SK-N-MC (cell line): ENCODE data around the gene NOXA1.

Experiments used
- EZH2 ChIP-seq: fragments of 200-600 bp; sonication (generic); IDR thresholded peaks from one replicate; pipeline ENCODE4 v1.6.1; 2017; ENCODE audit warnings: antibody characterized with exemption
- POLR2AphosphoS5 ChIP-seq: IDR thresholded peaks from 2 replicates; pipeline ENCODE4 v1.6.1; 2012; ENCODE audit warnings: mild to moderate bottlenecking, low read depth, low read length, borderline replicate concordance

GRCh38 chr9:137478962-137479861, 56.0 kb downstream of the NOXA1 start:
- TF ChIP-seq EZH2 (no peak), POLR2AphosphoS5 (no peak)
